Left ventricle myocardium inferior (tissue), 1 donor: Measurements from ENCODE around the gene HCN2. TPM values are rescaled to one million over a fixed set of nuclear protein-coding genes. Genes with fewer than 3 reads are reported as not detected.
"Not testable (repeated sequence)": the region's sequence is repeated elsewhere in the genome, so short reads cannot be mapped to it uniquely, and the experiment has no call there.

Experiments used
- DNase-seq: peaks from one replicate; pipeline ENCODE4 v3.0.0-alpha.2; 2020
- H3K27ac ChIP-seq: fragments of 200-600 bp; replicated peaks from 2 replicates; pipeline ENCODE4 v1.8.0; 2021
- H3K27me3 ChIP-seq: fragments of 200-600 bp; 2 replicates; pipeline ENCODE4 v1.8.0; 2021; ENCODE audit warnings: low read depth
- H3K36me3 ChIP-seq: fragments of 200-600 bp; 2 replicates; pipeline ENCODE4 v1.8.0; 2021
- H3K4me1 ChIP-seq: fragments of 200-600 bp; 2 replicates; pipeline ENCODE4 v1.8.0; 2021
- H3K4me3 ChIP-seq: fragments of 200-600 bp; 2 replicates; pipeline ENCODE4 v1.8.0; 2021; ENCODE audit warnings: mild to moderate bottlenecking, moderate library complexity
- H3K9me3 ChIP-seq: fragments of 200-600 bp; replicated peaks from 2 replicates; pipeline ENCODE4 v1.8.0; 2021
- intact Hi-C: fragments of 100-400 bp; cut with micrococcal nuclease; formaldehyde crosslinking; loops from one replicate; pipeline ENCODE4 v1.11.0; 2022
- total RNA-seq: library from RNA; stranded (reverse); fragmentation: NEBNext Ultra II Directional; extraction: Animal tissue kit (Norgen Biotek cat#: 25700); gene quantifications from one replicate; pipeline ENCODE4 v1.2.1, GENCODE V29; 2021
- TF ChIP-seq, protein P1 (sequence below): fragments of 200-600 bp; IDR thresholded peaks from 2 replicates; pipeline ENCODE4 v1.8.0; 2021; ENCODE audit warnings: antibody characterized with exemption, mild to moderate bottlenecking, borderline replicate concordance
- donor health status: DM: no; HTN: yes; CAD: no; lungs with severe emphysema.

Gene HCN2
- total RNA-seq, 1 donor from 2014 or later: 21.9 TPM

GRCh38 chr19:617551-618246, 28.0 kb downstream of the HCN2 start:
- Histone ChIP-seq H3K36me3 (peaks cover 57% of the 10 kb centered on the region), H3K27me3 (peaks cover 24% of the 10 kb centered on the region)
- TF ChIP-seq, protein P1, sequence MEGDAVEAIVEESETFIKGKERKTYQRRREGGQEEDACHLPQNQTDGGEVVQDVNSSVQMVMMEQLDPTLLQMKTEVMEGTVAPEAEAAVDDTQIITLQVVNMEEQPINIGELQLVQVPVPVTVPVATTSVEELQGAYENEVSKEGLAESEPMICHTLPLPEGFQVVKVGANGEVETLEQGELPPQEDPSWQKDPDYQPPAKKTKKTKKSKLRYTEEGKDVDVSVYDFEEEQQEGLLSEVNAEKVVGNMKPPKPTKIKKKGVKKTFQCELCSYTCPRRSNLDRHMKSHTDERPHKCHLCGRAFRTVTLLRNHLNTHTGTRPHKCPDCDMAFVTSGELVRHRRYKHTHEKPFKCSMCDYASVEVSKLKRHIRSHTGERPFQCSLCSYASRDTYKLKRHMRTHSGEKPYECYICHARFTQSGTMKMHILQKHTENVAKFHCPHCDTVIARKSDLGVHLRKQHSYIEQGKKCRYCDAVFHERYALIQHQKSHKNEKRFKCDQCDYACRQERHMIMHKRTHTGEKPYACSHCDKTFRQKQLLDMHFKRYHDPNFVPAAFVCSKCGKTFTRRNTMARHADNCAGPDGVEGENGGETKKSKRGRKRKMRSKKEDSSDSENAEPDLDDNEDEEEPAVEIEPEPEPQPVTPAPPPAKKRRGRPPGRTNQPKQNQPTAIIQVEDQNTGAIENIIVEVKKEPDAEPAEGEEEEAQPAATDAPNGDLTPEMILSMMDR: no peak

GRCh38 chr19:618247-618619, 28.6 kb downstream of the HCN2 start:
- TF ChIP-seq, protein P1: no peak
- DNase-seq: no peak
- no peak overlapping the region for H3K27ac ChIP-seq
- no peaks in the 10 kb centered on the region for H3K9me3 ChIP-seq
- peaks cover 62% of the 10 kb centered on the region for H3K36me3 ChIP-seq
- H3K4me1 ChIP-seq: peaks cover 2% of the 10 kb centered on the region
- no peak overlapping the region for H3K4me3 ChIP-seq
- intact Hi-C loops: no loop called here
- peaks cover 20% of the 10 kb centered on the region for H3K27me3 ChIP-seq

More at GRCh38 chr19:617551-618246, 28.0 kb downstream of the HCN2 start:
- DNase-seq: no peak
- no peak overlapping the region for H3K4me3 ChIP-seq
- no peaks in the 10 kb centered on the region for H3K9me3 ChIP-seq
- intact Hi-C loops: no loop called here
- peaks cover 2% of the 10 kb centered on the region for H3K4me1 ChIP-seq
- H3K27ac ChIP-seq: no peak overlapping the region

- intact Hi-C loops: no loop called here
- Histone ChIP-seq H3K4me3 (no peak overlapping the region), H3K9me3 (no peaks in the 10 kb centered on the region), H3K4me1 (peaks cover 2% of the 10 kb centered on the region), H3K36me3 (peaks cover 68% of the 10 kb centered on the region), H3K27me3 (peaks cover 20% of the 10 kb centered on the region), H3K27ac (no peak overlapping the region)
- TF ChIP-seq, protein P1: no peak
- no peak for DNase-seq
These were observed 29.1 kb downstream of the HCN2 start for GRCh38 chr19:618674-619285.

DNA sequence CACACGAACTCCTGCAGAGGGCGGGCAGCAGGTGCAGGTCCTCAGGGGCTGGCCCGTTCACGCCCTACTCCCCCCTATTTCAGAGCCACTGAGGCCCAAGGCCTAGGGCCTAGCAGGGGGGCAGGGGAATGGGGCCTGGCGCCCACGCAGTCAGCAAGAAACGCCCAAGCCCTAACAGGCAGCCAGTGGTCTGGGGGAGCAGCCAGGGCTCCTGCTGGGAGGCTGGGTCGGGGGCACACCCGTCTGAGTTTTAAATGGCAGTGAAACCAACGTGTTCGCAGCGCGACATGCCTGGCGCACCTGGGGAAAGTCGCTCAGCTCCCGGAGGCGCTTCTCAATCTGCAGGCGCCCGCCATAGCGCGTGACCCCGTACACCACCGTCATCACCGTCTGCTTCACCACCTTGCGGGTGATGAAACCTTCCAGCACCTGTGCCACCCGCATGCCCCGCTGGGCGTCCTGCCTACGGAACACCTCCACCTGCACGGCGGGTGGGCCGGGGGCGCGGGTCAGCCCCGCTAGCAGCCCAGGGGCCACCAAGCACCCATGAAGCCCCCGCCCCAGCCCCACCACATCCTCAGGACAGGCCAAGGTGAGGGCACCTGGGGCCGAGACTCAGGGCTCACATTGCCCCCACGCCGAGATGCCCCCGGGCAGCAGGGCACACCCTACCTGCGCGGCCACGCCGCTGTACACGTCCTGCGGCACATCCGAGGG, 29.8 kb downstream of the HCN2 start:
- Histone ChIP-seq H3K27me3 (peaks cover 20% of the 10 kb centered on the region), H3K9me3 (no peaks in the 10 kb centered on the region), H3K27ac (no peak overlapping the region), H3K4me3 (no peak overlapping the region), H3K4me1 (peaks cover 2% of the 10 kb centered on the region), H3K36me3 (peaks cover 73% of the 10 kb centered on the region)
- intact Hi-C loops: no loop called here
- DNase-seq: no peak
- TF ChIP-seq, protein P1: no peak

DNA sequence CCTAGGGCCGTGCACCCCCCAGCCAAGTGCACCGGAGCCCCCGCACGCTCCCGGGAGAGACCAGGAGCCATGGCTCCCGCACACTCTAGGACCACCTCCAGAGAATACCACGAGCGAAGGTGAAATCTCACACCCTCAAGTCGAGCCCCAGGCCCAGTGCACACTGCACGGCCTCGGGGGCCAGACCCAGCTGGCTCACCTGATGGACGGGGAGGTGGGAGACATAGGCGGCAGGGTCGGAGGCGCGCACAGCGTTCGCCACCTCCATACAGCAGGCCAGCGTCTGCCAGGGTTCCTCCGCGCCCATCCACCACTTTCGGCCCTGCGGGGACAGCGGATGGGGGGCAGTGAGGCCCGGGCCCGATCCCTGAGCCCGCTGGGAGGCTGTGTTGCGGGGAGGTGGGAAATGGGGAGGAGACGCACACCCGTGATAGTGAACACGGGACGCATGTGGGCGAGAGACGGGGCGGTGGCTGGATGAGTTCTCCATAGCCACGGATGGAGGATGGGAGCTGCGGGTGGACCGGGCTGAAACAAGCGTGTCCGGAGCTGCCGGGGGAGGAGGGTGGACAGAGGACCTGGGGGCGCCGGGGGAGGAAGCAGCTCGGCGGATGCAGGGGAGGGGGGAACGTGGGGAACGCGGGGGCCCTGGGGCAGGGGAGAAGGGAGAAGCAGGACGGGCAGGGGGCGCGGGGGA, 30.6 kb downstream of the HCN2 start:
- H3K27ac ChIP-seq: no peak overlapping the region
- intact Hi-C loops: no loop called here
- H3K36me3 ChIP-seq: peaks cover 81% of the 10 kb centered on the region
- TF ChIP-seq, protein P1: no peak
- no peak overlapping the region for H3K4me3 ChIP-seq
- H3K9me3 ChIP-seq: no peaks in the 10 kb centered on the region
- peaks cover 2% of the 10 kb centered on the region for H3K4me1 ChIP-seq
- DNase-seq: no peak
- peaks cover 14% of the 10 kb centered on the region for H3K27me3 ChIP-seq

DNA sequence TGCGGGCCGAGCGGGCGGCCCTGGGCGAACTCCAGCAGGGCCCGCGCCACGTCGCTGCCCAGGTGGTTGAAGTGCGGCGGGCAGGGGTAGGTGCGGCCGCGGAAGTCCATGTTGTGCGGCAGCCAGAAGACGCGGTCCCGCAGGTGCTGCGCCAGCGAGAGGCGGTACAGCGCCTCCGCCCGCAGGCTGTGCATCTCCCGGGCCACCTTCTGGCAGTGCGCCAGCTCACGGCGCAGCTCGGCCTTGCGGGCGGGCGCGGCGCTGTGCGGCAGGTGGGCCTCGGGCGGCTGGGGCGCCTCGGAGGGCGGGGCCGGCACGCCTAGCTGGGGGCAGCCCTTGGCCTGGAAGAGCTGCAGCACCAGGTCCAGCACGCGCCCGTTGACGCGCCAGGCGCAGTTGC, 31.5 kb downstream of the HCN2 start:
- intact Hi-C loops, H3K9me3 ChIP-seq, H3K27me3 ChIP-seq, H3K4me1 ChIP-seq, DNase-seq, H3K27ac ChIP-seq, H3K4me3 ChIP-seq: not testable (repeated sequence)
- H3K36me3 ChIP-seq: peaks cover 90% of the 10 kb centered on the region
